GM10266 (cell line): Measurements from ENCODE around the gene FUT8.

Experiments used
- DNase-seq: peaks from one replicate; pipeline ENCODE4 v3.0.0; 2012; ENCODE audit errors: extremely low spot score
- CTCF ChIP-seq: IDR thresholded peaks from 2 replicates; pipeline ENCODE4 v1.5.1; 2012; ENCODE audit warnings: mild to moderate bottlenecking, low read depth; ENCODE audit not compliant: control insufficient read depth, insufficient read depth; ENCODE audit errors: missing control alignments

The FUT8 gene

GRCh38 chr14:65600742-65601141, 188.2 kb downstream of the FUT8 start:
- TF ChIP-seq CTCF = no peak
- DNase-seq = no peak

- no peak for TF ChIP-seq CTCF
- no peak for DNase-seq
Observed at GRCh38 chr14:65604535-65604934, 192.0 kb downstream of the FUT8 start.

- DNase-seq = no peak
- no peak for TF ChIP-seq CTCF
Observed at GRCh38 chr14:65604936-65605335, 192.4 kb downstream of the FUT8 start.

GRCh38 chr14:65606460-65606859, 193.9 kb downstream of the FUT8 start:
- no peak for TF ChIP-seq CTCF
- no peak for DNase-seq

- DNase-seq = no peak
- no peak for TF ChIP-seq CTCF
Observed at GRCh38 chr14:65613131-65613650, 200.7 kb downstream of the FUT8 start.

GRCh38 chr14:65618996-65619395, 206.5 kb downstream of the FUT8 start:
- TF ChIP-seq CTCF = no peak
- no peak for DNase-seq

GRCh38 chr14:65620195-65620594, 207.7 kb downstream of the FUT8 start:
- TF ChIP-seq CTCF = no peak
- DNase-seq = no peak

GRCh38 chr14:65622703-65623102, 210.2 kb downstream of the FUT8 start:
- TF ChIP-seq CTCF = no peak
- no peak for DNase-seq
